ENCODE data around the gene ANKRD44.
A peak's percentile ranks its signal among the peaks of the same experiment; 100 is the strongest.

The ANKRD44 gene

DNA sequence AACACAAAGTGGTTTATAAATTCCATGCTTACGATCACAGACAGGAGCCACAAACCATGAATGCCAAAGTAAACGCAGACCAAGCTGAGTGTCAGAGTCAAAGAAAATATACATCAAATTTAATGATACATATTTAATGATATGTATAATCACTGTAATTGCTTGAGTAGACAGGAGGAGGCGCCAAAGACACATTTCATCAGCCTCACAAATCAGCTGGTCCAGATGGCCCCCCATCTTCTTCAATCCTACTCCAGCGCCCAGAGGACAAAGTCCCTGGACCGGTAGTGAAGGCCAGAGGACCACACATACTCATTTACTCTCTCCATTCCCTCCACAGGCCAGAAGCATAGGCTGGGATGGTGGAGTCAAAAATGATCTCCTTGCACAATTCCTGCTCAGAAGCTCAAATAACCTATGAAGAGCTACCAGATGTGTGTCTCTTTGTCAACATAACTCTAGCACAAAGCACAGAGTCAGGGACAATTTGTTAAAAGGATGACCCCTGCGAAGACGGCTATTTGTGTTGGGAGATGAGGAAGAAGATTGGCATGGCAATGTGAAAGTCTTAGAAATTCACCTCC lies 234.7 kb downstream of the ANKRD44 start:
- in situ Hi-C loops (cut with HindIII; ENCODE audit: low pct_ligation_motif_present, low sequenced_read_pairs) = no loop called here
- peak; percentile 17 for DNase-seq
- TF ChIP-seq, protein P1, sequence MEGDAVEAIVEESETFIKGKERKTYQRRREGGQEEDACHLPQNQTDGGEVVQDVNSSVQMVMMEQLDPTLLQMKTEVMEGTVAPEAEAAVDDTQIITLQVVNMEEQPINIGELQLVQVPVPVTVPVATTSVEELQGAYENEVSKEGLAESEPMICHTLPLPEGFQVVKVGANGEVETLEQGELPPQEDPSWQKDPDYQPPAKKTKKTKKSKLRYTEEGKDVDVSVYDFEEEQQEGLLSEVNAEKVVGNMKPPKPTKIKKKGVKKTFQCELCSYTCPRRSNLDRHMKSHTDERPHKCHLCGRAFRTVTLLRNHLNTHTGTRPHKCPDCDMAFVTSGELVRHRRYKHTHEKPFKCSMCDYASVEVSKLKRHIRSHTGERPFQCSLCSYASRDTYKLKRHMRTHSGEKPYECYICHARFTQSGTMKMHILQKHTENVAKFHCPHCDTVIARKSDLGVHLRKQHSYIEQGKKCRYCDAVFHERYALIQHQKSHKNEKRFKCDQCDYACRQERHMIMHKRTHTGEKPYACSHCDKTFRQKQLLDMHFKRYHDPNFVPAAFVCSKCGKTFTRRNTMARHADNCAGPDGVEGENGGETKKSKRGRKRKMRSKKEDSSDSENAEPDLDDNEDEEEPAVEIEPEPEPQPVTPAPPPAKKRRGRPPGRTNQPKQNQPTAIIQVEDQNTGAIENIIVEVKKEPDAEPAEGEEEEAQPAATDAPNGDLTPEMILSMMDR (IDR thresholded peaks at IDR 0.05; ENCODE audit: low read depth, low read length, missing control alignments) = peak; percentile 61
- Histone ChIP-seq H3K27me3 (replicated peaks) (no peaks in the 10 kb centered on the region), H3K27ac (no peak overlapping the region), H3K4me3 (ENCODE audit: low read depth, low read length) (no peak overlapping the region), H3K36me3 (replicated peaks) (no peaks in the 10 kb centered on the region)

DNA sequence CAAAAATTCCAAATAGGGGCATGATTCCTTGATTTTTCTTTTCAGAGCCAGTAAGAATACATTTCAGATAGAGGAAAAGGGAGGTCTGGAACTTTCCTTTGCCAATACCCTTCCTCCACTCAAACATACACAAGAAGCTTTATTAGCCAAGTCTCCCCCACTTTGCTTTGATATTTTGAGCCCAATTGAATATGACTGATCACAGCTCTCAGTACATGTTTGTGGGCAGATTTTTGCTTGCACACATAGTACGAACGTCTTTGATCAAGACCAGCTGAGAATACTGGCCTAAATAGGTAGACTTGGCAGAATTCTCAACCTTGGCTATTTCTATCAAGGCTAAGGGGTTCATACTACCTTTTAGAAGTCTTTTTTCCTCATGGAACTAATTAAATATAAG lies 235.3 kb downstream of the ANKRD44 start:
- H3K36me3 ChIP-seq (replicated peaks) = no peaks in the 10 kb centered on the region

DNA sequence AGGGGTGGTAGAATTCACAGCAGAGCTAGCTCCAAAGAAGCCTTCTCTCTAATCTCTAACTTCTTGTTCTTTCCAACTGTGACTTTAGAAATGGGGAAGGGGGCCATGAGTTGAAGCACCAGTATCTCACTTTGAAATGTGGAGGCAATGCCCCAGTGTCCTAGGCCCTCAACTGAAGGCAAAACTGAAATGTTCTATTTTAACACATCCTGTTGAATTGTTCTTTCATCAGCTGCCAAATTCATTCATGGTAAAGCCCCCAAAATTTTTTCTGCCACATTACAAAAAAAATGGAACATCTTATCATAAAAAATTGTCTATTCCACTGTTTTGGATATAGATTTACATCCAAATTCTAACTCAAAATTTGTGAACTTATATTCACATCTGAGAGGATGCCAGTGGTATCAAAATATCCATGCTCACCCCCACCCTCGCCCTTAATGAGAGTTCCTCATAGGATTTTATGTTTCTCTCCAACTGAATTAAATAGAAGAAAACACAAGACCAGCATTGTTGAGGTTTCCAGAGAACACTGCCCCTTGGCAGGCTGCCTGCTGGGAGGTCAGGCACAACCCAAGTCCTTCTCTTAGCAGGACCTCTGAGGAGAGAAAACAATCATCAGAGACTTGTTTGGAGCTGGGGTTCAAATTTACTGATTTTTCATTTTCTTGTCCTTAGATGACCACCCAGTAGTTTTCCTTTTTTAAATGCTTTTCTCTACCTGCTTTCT lies 236.7 kb downstream of the ANKRD44 start:
- H3K27ac ChIP-seq = no peak overlapping the region
- H3K4me3 ChIP-seq (ENCODE audit: low read depth, low read length) = no peak overlapping the region
- in situ Hi-C loops (cut with HindIII; ENCODE audit: low pct_ligation_motif_present, low sequenced_read_pairs) = no loop called here
- DNase-seq = peak; percentile 42
- no peaks in the 10 kb centered on the region for H3K36me3 ChIP-seq (replicated peaks)
- no peaks in the 10 kb centered on the region for H3K27me3 ChIP-seq (replicated peaks)
- TF ChIP-seq, protein P1 (IDR thresholded peaks at IDR 0.05; ENCODE audit: low read depth, low read length, missing control alignments) = no peak

More for the DNA sequence above, 235.3 kb downstream of the ANKRD44 start:
- Histone ChIP-seq H3K27ac (no peak overlapping the region), H3K4me3 (ENCODE audit: low read depth, low read length) (no peak overlapping the region), H3K27me3 (replicated peaks) (no peaks in the 10 kb centered on the region)
- TF ChIP-seq, protein P1 (IDR thresholded peaks at IDR 0.05; ENCODE audit: low read depth, low read length, missing control alignments) = no peak
- in situ Hi-C loops (cut with HindIII; ENCODE audit: low pct_ligation_motif_present, low sequenced_read_pairs) = no loop called here
- DNase-seq = no peak

DNA sequence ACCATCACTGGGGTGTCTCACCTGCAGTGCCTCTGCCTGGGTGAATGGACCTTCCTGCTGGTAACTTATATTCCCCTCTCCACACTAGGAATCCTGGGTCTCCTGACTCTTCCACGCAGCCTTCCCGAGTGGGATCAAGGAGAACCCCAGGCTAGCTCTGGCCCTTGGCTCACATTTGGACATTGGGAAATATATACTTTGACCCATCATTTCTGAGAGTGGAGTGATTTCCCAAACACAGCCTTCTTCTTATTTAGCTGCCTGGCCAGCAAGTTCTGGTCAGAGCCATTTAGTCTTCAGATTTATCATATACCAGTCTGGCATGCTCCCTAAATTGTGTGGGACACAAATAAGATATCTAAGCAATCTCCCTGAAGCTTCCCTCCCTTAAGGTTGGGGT lies 237.3 kb downstream of the ANKRD44 start:
- Histone ChIP-seq H3K4me3 (ENCODE audit: low read depth, low read length) (no peak overlapping the region), H3K27ac (no peak overlapping the region), H3K36me3 (replicated peaks) (no peaks in the 10 kb centered on the region), H3K27me3 (replicated peaks) (no peaks in the 10 kb centered on the region)
- no peak for DNase-seq
- in situ Hi-C loops (cut with HindIII; ENCODE audit: low pct_ligation_motif_present, low sequenced_read_pairs) = no loop called here
- TF ChIP-seq, protein P1 (IDR thresholded peaks at IDR 0.05; ENCODE audit: low read depth, low read length, missing control alignments) = no peak

GRCh38 chr2:197072533-197072932 lies 238.0 kb downstream of the ANKRD44 start:
- TF ChIP-seq, protein P1 (IDR thresholded peaks at IDR 0.05; ENCODE audit: low read depth, low read length, missing control alignments) = no peak
- Histone ChIP-seq H3K27ac (no peak overlapping the region), H3K4me3 (ENCODE audit: low read depth, low read length) (no peak overlapping the region), H3K27me3 (replicated peaks) (no peaks in the 10 kb centered on the region), H3K36me3 (replicated peaks) (no peaks in the 10 kb centered on the region)
- DNase-seq = no peak
- in situ Hi-C loops (cut with HindIII; ENCODE audit: low pct_ligation_motif_present, low sequenced_read_pairs) = no loop called here

Measured in brain microvascular endothelial cell (primary cell).